ENCODE data around the gene MGA. TPM values are rescaled to one million over a fixed set of nuclear protein-coding genes. Genes with fewer than 3 reads are reported as not detected.

MGA gene
- polyA plus RNA-seq, 3 donors = 2.7 to 6.9 (median 4.2) TPM

- Histone ChIP-seq H3K4me3 (replicated peaks in 1 of 3; ENCODE audit: low read depth in 2 of 3, low read length in 3 of 3) (peak overlapping the region; percentile 27 to 89 (median 29)), H3K79me2 (ENCODE audit: insufficient read depth, low read length) (peaks cover 12% of the 10 kb centered on the region), H3K27me3 (ENCODE audit: control insufficient read depth in 2 of 2, insufficient read depth in 2 of 2, low read length in 2 of 2) (no peaks in the 10 kb centered on the region), H2AFZ (ENCODE audit: insufficient read depth, low read depth, low read length, poor library complexity, severe bottlenecking) (peak overlapping the region; percentile 76), H3K4me1 (ENCODE audit: control insufficient read depth in 1 of 2, insufficient read depth in 2 of 2, low read length in 2 of 2) (peaks cover 28 to 32% of the 10 kb centered on the region in 2 donors), H3K4me2 (replicated peaks; ENCODE audit: extremely low read depth, low read length, poor library complexity, severe bottlenecking) (peak overlapping the region; percentile 94), H4K20me1 (ENCODE audit: insufficient read depth, low read length) (peaks cover 4% of the 10 kb centered on the region), H3K36me3 (replicated peaks in 1 of 2; ENCODE audit: control insufficient read depth in 1 of 2, insufficient read depth in 2 of 2, low read length in 2 of 2) (peaks cover 4 to 15% of the 10 kb centered on the region in 2 donors), H3K9ac (ENCODE audit: insufficient read depth, low read length, poor library complexity, severe bottlenecking) (peak overlapping the region; percentile 12), H3K9me3 (replicated peaks in 1 of 2; ENCODE audit: control insufficient read depth in 1 of 2, insufficient read depth in 1 of 2, low read length in 2 of 2) (no peaks in the 10 kb centered on the region), H3K27ac (ENCODE audit: low read depth in 1 of 2, low read length in 2 of 2) (peak overlapping the region; percentile 76 to 81)
- TF ChIP-seq CTCF (IDR thresholded peaks at IDR 0.05) = no peak
- H3K27ac Mint-ChIP-seq = peak overlapping the region; percentile 81 to 96 (median 91)
- peaks cover 16 to 19% of the 10 kb centered on the region in 2 donors for H3K36me3 Mint-ChIP-seq
- peaks cover 36% of the 10 kb centered on the region for H3K4me1 Mint-ChIP-seq
- H3K9me3 Mint-ChIP-seq = no peaks in the 10 kb centered on the region
- DNase-seq = no peak
- H3K4me3 Mint-ChIP-seq = peak overlapping the region; percentile 83 to 90
- intact Hi-C loops (cut with micrococcal nuclease) = loop anchor here (1.0 to 5.0 kb wide), 5 partner anchors 37 to 199 kb away; partner anchors contain the start of gene EHD4 (in 1 of the 2)
- H3K27me3 Mint-ChIP-seq (ENCODE audit: low read depth in 3 of 3) = no peaks in the 10 kb centered on the region
- 0% methylated on average over 7 of the region's 7 CpGs for WGBS (ENCODE audit: insufficient coverage)
These were observed 113.5 kb downstream of the MGA start for GRCh38 chr15:41773729-41774061.

- Histone ChIP-seq H3K36me3 (replicated peaks in 1 of 2; ENCODE audit: control insufficient read depth in 1 of 2, insufficient read depth in 2 of 2, low read length in 2 of 2) (peaks cover 2 to 9% of the 10 kb centered on the region in 2 donors), H3K4me3 (replicated peaks in 1 of 3; ENCODE audit: low read depth in 2 of 3, low read length in 3 of 3) (peak within 1 kb of the TSS; percentile 72 to 89 (median 83)), H4K20me1 (ENCODE audit: insufficient read depth, low read length) (peaks cover 4% of the 10 kb centered on the region), H3K27me3 (ENCODE audit: control insufficient read depth in 2 of 2, insufficient read depth in 2 of 2, low read length in 2 of 2) (no peaks in the 10 kb centered on the region), H2AFZ (ENCODE audit: insufficient read depth, low read depth, low read length, poor library complexity, severe bottlenecking) (peak within 1 kb of the TSS; percentile 86), H3K4me2 (replicated peaks; ENCODE audit: extremely low read depth, low read length, poor library complexity, severe bottlenecking) (peak within 1 kb of the TSS; percentile 94), H3K9me3 (replicated peaks in 1 of 2; ENCODE audit: control insufficient read depth in 1 of 2, insufficient read depth in 1 of 2, low read length in 2 of 2) (no peaks in the 10 kb centered on the region), H3K9ac (ENCODE audit: insufficient read depth, low read length, poor library complexity, severe bottlenecking) (peak within 1 kb of the TSS; percentile 66), H3K27ac (ENCODE audit: low read depth in 1 of 2, low read length in 2 of 2) (peak within 1 kb of the TSS; percentile 76 to 81), H3K4me1 (ENCODE audit: control insufficient read depth in 1 of 2, insufficient read depth in 2 of 2, low read length in 2 of 2) (peaks cover 28 to 32% of the 10 kb centered on the region in 2 donors), H3K79me2 (ENCODE audit: insufficient read depth, low read length) (peaks cover 12% of the 10 kb centered on the region)
- intact Hi-C loops (cut with micrococcal nuclease) = loop anchor here (1.0 to 5.0 kb wide), 3 partner anchors 37 to 198 kb away; partner anchors contain the start of gene EHD4 (in 1 of the 2)
- H3K27ac Mint-ChIP-seq = peak within 1 kb of the TSS; percentile 81 to 96 (median 91)
- TF ChIP-seq CTCF (IDR thresholded peaks at IDR 0.05) = peak; percentile 57
- no peaks in the 10 kb centered on the region for H3K27me3 Mint-ChIP-seq (ENCODE audit: low read depth in 3 of 3)
- under 1% methylated on average over 59 of the region's 62 CpGs for WGBS (ENCODE audit: insufficient coverage)
- no peaks in the 10 kb centered on the region for H3K9me3 Mint-ChIP-seq
- H3K36me3 Mint-ChIP-seq = peaks cover 15 to 20% of the 10 kb centered on the region in 2 donors
- peak within 1 kb of the TSS; percentile 83 to 91 for H3K4me3 Mint-ChIP-seq
- peaks cover 36% of the 10 kb centered on the region for H3K4me1 Mint-ChIP-seq
- peak; percentile 98 to 100 (median 98) for DNase-seq
These were observed 114.1 kb downstream of the MGA start, which contains the start of gene MAPKBP1 for GRCh38 chr15:41774062-41774881. TSS of gene MAPKBP1 (plus strand) at chr15:41774484. CDS start at chr15:41775276, 792 bp downstream.
